GM11168 (cell line): ENCODE data around the gene MARCHF9.

ENCODE experiments used
- in situ Hi-C: fragments of 300-500 bp; cut with MboI; formaldehyde crosslinking; loops from one replicate; pipeline ENCODE4 v1.12.0; 2022; ENCODE audit warnings: low sequenced_read_pairs; ENCODE audit not compliant: unreplicated experiment

The MARCHF9 gene

GRCh38 chr12:57724003-57724935 lies 30.6 kb upstream of the MARCHF9 start:
- in situ Hi-C loops: no loop called here

DNA sequence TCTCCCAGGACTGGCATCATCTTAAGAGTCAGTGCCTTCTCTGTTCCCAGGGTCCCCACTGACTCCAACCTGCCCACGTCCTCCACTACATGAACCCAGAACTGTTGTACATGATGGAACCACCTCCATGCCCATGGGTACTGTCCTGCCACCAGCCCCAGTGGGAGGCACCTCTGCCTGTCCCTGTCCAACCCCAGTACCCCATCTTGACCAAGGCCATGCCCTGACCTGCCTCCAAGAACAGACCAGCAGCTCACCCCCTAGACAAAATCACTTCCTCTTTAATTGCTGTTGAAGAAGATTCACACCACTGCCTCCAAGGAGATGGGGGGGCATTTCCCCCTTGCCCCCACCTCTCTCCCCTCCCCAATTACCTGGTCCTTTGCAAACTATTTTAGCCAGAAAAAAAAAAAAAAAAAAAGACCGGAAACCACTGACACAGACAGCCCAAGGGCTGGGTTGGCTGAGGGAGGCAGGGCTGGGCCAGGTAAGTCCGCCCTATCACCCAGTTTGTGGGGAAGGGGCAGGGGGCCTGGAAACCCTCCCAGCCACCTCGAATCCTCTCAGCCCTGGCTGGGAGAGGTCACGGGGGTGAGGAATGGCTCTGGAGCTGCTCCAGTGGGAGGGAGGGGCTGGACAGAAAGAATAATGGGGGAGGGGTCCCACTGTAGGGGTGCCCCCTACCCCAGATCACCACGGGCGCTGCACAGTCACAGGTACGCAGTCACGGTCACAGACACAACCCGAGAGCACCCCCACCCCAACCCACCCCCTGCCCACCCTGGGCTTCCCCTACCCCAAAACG lies 29.8 kb upstream of the MARCHF9 start:
- in situ Hi-C loops: no loop called here

DNA sequence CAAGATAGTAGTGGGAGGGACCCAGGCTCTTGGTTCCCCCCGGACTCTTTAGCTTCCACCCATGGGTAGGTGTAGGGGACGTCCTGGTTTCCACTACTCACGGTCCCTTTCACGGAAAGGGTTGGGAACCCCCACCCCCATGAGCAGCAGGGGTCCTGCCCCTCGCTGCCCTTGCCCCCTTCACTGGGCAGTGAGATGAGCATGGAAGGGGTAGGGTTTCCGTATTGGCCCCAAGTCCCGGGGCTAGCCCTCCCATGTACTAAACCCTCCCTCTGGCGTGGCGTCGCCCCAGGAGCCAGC lies 29.1 kb upstream of the MARCHF9 start:
- in situ Hi-C loops: no loop called here

DNA sequence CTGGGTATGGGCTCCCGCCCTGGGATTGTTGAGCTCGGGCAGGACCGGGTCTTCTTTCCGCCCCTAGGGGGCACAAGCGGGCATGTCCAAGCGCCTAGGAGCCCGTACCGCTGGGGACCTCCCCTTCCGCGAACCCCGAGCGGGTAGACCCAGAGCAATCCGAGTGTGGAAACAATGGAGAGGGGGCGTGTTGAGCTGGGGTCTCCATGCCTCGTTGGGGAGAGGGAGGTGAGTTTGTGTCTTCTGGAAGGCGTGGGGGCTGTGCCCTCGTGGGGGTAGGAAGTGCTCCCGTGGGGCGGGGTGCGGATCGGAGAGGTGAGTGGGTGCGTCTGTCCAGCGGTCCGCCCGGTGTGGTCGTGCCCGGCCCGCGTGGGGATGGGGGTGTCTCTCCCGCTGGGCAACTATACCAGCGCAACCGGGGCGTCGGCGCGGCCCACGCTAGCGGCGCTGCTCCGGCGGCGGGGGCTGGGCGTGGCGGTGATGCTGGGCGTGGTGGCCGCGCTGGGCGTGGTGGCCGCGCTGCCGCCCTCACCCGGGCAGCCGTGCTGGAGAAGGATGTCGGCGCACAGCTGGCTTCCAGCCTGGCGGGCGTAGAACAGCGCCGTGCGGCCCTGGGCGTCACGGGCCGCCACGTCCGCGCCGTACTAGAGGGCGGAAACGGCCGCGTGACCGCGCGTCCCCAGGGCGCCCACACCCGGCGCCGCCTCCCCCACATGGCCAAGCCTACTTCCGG lies 28.6 kb upstream of the MARCHF9 start:
- in situ Hi-C loops: no loop called here

GRCh38 chr12:57726884-57727757 lies 27.8 kb upstream of the MARCHF9 start:
- in situ Hi-C loops: no loop called here

DNA sequence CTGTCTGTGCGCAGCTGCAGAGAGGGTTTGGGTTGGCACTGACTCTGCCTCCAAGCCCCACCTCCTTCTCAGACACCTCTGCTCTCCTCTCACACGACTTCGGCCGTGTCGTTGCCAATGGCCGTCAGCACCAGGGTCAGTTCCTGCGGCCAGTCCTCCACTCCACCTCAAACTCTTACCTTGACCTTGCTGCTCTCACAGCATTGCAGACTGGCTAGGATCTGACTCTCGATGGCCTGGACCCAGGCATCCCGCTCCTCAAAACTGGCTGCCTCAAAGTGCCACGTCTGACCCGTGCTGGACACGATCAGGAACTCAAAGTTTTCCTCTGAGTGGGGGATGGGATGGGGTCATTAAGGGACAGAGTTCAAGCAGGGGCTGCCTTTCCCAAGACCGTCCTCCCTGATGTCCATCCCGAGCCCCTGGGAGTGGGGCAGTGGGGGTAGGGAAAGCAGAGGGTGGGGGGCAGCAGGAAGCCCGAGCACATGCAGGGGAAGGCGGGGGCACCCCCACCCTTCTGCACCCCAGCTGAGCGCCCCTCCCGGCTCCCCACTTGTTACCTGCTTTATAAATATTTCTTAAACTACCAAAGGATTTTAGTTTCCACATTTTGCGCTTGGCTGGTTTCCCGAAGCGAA lies 27.0 kb upstream of the MARCHF9 start:
- in situ Hi-C loops: no loop called here

- in situ Hi-C loops: no loop called here
These were observed 25.5 kb upstream of the MARCHF9 start for GRCh38 chr12:57729321-57729844.

DNA sequence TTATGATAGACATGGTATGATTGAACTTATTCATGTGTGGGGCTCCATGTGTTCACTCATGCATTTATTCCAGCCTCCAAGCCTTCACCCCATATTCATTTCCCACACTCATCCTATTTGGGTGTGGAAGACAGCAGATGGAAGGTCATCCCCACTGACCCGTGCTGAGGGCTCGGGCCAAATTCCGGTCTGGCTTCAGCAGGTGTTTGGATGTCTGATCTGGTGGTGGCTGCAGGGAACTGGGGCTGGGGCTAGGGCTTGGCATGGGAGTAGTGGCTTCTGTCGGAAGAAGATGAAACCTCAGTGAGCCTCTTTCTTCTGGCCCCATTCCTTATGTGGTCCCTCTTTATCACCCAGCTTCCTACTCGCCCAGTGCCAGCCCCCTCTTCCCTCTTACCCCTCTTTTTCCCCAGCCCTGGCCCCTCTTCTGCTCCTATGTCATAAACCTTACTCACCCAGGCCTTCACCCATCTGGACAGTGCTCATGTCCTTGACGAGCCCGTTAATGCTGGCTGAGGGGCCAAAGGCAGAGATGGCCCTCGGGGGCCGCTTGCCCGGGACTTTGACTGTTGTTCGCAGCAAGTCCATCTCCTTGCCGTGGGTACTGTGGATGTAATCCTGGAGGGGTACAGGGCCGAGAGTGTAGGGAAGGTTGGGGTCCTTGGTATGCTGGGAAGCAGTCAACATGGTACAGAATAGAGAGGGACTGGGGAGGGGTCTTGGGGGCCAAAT lies 24.4 kb upstream of the MARCHF9 start:
- in situ Hi-C loops: no loop called here

GRCh38 chr12:57731411-57732080 lies 23.4 kb upstream of the MARCHF9 start:
- in situ Hi-C loops: no loop called here

- in situ Hi-C loops: no loop called here
These were observed 22.6 kb upstream of the MARCHF9 start for GRCh38 chr12:57732270-57732669.

GRCh38 chr12:57732726-57733593 lies 21.9 kb upstream of the MARCHF9 start:
- in situ Hi-C loops: no loop called here

DNA sequence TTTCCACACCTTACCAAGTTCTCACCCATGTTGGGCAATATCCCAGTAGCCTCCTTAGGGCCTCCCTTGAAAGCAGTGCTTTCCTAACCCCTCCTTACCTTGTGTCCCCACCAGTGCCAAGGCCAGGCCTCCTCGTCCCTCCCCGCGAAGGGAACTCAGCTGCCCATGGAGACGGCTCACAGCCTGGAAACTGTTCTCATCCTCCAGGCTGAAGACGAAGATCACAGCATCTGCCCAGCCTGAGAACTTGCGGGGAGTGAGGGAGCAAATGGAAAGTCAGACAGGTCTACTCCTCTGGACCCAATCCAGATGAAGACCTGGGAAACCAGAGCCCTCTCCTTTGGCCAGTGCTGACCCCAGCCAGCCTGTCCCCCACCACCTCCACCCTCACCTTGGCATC lies 21.0 kb upstream of the MARCHF9 start:
- in situ Hi-C loops: no loop called here

- in situ Hi-C loops: no loop called here
These were observed 20.3 kb upstream of the MARCHF9 start for GRCh38 chr12:57734591-57734990.

DNA sequence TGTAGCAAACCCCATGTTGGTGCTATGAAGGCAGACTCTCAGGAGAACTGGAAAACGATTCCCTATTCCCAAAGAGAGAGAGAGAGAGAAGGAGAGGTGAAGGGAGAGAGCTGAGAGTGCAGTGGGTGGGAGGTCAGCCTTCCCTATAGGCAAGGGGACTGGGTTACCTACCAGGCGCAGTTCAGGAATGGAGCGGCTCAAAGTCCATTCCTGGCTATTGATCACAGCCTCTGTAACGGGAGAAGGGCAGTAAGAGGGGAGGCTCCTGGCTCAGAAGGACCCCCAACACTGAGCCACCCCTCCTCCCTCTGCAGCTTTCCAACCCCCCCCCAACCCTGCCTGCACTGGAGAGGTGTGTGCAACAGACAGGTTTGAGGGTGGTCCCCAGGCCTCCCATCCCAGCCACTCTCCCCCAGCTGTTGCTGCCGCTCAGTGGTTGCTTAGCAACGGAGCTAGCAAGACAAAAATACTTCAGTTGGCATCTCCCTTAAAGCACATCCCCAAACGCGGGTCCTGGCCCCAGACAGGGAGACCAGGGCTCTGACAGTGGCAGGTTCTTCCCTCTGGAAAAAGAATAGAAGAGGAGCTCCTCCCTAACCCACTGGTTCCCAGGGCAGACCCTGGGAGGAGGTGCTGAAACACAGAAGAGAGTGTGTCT lies 19.6 kb upstream of the MARCHF9 start:
- in situ Hi-C loops: no loop called here

GRCh38 chr12:57735952-57736740 lies 18.8 kb upstream of the MARCHF9 start:
- in situ Hi-C loops: no loop called here
